ENCODE results near the gene ANAPC2.

DNA sequence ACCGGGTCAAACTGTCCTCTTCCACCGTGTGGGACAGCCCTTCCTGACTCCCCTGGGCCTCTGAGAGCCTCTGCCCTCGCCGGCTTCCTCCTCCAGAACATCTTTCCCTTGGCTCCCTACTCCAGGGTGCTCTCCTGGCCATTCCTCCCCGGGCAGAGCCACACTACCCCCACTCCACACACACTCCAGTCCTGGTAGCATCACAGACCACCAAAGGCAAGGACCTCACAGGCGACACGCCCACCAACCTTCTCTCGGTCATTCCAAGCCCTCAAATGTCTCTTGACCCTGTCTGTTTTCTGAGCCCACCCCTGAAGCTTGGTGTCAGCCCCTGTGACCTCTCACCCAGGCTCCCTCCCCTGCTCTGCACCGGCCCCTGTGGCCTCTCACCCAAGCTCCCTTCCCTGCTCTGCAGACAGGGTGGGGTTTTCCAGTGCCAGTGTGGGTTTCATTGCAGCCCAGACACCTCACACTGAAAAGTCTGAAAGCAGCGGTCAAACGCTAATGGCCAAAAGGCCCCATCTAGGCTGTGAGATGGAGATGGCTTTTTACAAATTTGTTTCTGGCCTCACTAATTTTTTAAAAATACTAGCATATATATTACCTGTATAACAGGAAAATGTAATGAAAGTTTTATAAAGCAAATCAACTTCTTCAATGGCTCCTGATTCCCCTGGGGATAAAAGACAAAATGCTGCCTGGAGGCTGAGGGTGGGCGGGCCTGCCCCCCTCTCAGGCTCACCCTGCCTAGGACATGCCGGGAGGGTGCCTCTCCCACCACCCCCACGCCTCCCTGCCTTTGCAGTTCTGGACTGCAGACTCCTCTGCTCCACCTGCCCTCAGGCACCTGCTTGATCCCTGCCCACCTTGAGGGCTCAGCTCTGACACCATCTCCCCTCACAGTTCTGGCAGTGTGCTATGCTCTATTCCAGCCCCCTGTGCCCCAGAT lies 29.0 kb downstream of the ANAPC2 start:
- TF ChIP-seq, protein P1, sequence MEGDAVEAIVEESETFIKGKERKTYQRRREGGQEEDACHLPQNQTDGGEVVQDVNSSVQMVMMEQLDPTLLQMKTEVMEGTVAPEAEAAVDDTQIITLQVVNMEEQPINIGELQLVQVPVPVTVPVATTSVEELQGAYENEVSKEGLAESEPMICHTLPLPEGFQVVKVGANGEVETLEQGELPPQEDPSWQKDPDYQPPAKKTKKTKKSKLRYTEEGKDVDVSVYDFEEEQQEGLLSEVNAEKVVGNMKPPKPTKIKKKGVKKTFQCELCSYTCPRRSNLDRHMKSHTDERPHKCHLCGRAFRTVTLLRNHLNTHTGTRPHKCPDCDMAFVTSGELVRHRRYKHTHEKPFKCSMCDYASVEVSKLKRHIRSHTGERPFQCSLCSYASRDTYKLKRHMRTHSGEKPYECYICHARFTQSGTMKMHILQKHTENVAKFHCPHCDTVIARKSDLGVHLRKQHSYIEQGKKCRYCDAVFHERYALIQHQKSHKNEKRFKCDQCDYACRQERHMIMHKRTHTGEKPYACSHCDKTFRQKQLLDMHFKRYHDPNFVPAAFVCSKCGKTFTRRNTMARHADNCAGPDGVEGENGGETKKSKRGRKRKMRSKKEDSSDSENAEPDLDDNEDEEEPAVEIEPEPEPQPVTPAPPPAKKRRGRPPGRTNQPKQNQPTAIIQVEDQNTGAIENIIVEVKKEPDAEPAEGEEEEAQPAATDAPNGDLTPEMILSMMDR (IDR thresholded peaks at IDR 0.05 in 8 of 11, conservative IDR thresholded peaks at IDR 0.05 in 3 of 11): no peak
- no peak for TF ChIP-seq POLR2A (IDR thresholded peaks at IDR 0.05)

Measured in spleen (tissue), 7 donors.